Thyroid gland (tissue), 4 donors: ENCODE results near the gene MECR. TPM values are rescaled to one million over a fixed set of nuclear protein-coding genes. Genes with fewer than 3 reads are reported as not detected.

Experiments
- DNase-seq, 2 donors: peaks; one replicate each; pipeline ENCODE4 v3.0.0-alpha.2; 2019
- H3K27ac ChIP-seq, 3 donors: fragments of 200-600 bp; sonication (generic); 1 replicate in 2 of 3; 2 replicates in 1 of 3; pipeline ENCODE4 v1.5.1; 2016 to 2019; ENCODE audit warnings: mild to moderate bottlenecking in 1 of 3, moderate library complexity in 1 of 3
- H3K27me3 ChIP-seq: fragments of 200-600 bp; sonication (generic); one replicate; pipeline ENCODE4 v1.5.1; 2019
- H3K36me3 ChIP-seq, 2 donors: fragments of 200-600 bp; sonication (generic); one replicate each; pipeline ENCODE4 v1.5.1; 2016 to 2019
- H3K4me1 ChIP-seq, 2 donors: fragments of 200-600 bp; sonication (generic); one replicate each; pipeline ENCODE4 v1.5.1; 2017 to 2019
- H3K4me3 ChIP-seq, 3 donors: fragments of 200-600 bp; sonication (generic); replicated peaks in 1 of 3; 1 replicate in 2 of 3; 2 replicates in 1 of 3; pipeline ENCODE4 v1.5.1; 2016; ENCODE audit warnings: mild to moderate bottlenecking in 1 of 3
- H3K9me3 ChIP-seq: fragments of 200-600 bp; sonication (generic); one replicate; pipeline ENCODE4 v1.5.1; 2017
- CTCF ChIP-seq, 6 experiments: fragments of 200-600 bp in 3 of 6; fragments of 450-650 bp in 3 of 6; sonication (generic) in 3 of 6; IDR thresholded peaks; one replicate each; pipeline ENCODE4 v1.5.1; 2016 to 2019; ENCODE audit warnings: antibody characterized with exemption in 6 of 6, mild to moderate bottlenecking in 2 of 6, inconsistent platforms in 1 of 6, moderate library complexity in 1 of 6
- POLR2A ChIP-seq, 2 donors: fragments of 450-650 bp; IDR thresholded peaks; one replicate each; pipeline ENCODE4 v1.6.1; 2017; ENCODE audit warnings: antibody characterized with exemption in 2 of 2, mild to moderate bottlenecking in 2 of 2, moderate library complexity in 1 of 2
- WGBS, 2 donors: methylation state at CpG; one replicate each; pipeline ENCODE4 v1.1.5; 2017; 5-methylcytosine and 5-hydroxymethylcytosine counted together
- intact Hi-C: fragments of 100-400 bp; cut with DNase I; formaldehyde crosslinking; loops from one replicate; pipeline ENCODE4 v1.15.1; 2023
- total RNA-seq, 4 donors: library from RNA; depleted of rRNA; stranded (reverse); fragments of >200 nt; gene quantifications; one replicate each; pipeline ENCODE4 v1.2.3, GENCODE V29; 2016

MECR gene
- total RNA-seq, 4 donors from 2014 or later: 10.2 to 30.9 (median 18.0) TPM

DNA sequence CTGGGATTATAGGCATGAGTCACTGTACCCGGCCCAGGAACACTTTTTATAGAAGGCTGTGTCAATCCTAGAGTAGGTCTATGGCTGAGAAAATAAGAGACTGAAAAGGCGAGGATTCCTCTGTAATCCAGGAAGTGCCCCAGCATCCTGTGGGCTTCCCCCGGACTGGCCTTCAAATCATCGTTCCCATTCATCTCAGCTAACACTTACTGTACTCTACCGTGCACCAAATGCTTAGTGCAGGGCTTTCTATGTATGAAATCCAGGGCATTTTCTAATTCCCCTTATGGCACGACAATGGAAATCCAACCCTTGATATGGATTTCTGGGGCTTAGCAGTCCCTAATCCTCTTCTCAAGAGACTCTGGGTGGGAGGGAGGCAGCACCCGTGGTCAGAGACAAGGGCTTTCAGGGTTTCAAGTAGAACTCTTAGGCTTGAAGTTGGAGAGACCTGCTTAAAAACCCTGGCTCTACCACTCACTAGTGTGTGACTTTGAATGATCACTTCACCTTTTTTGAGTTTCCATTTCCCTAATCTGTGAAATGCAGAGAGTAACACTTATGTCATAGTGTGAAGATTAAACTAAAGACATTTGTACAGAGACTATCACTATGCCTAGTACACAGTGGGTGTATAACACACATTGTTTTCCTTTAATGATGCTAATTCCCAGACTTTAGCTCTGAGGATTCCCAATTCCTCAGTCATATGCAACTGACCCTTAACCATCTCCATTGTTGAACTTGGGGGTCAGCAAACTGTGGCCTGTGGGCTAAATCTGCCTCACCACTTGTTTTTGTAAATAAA, 20.3 kb downstream of the MECR start:
- no peak overlapping the region for H3K4me3 ChIP-seq
- DNase-seq: no peak
- H3K27me3 ChIP-seq: no peaks in the 10 kb centered on the region
- H3K9me3 ChIP-seq: no peaks in the 10 kb centered on the region
- H3K36me3 ChIP-seq: peaks cover 11 to 19% of the 10 kb centered on the region in 2 donors
- no peak overlapping the region for H3K27ac ChIP-seq
- intact Hi-C loops: no loop called here
- 82 to 85% methylated on average over 7 of the region's 7 CpGs for WGBS, 2 donors
- H3K4me1 ChIP-seq: no peaks in the 10 kb centered on the region
- TF ChIP-seq POLR2A (IDR thresholded peaks at IDR 0.05) (no peak), CTCF (IDR thresholded peaks at IDR 0.05) (no peak)

DNA sequence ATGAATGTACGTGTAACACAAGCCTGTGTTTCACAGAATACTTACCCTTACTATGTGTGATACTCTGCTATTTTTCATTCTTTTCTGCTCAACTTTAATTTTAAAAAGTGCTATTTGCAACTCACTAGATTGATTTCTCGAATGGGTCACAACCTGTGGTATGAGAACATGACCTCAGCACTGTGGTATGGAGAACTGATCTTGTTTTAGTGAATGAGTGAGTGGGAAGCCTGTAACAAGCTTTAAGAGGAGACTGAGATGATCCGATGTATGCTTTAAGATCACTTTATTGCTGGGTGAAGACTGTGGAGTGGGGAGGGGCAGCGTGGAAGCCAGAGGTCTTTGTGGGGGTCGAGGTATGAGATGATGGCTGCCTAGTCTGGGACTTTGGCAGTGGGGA, 21.6 kb downstream of the MECR start:
- no peak for TF ChIP-seq CTCF (IDR thresholded peaks at IDR 0.05)
- WGBS, 2 donors: 84 to 86% methylated on average over 5 of the region's 5 CpGs

GRCh38 chr1:29208442-29208841, 22.3 kb downstream of the MECR start:
- no peak overlapping the region for H3K4me3 ChIP-seq
- no peak overlapping the region for H3K27ac ChIP-seq
- no peaks in the 10 kb centered on the region for H3K27me3 ChIP-seq
- WGBS, 2 donors: 76 to 83% methylated on average over 4 of the region's 4 CpGs
- H3K9me3 ChIP-seq: no peaks in the 10 kb centered on the region
- H3K36me3 ChIP-seq: peaks cover 4 to 11% of the 10 kb centered on the region in 2 donors
- no peaks in the 10 kb centered on the region for H3K4me1 ChIP-seq
- TF ChIP-seq POLR2A (IDR thresholded peaks at IDR 0.05): no peak
- TF ChIP-seq CTCF (IDR thresholded peaks at IDR 0.05): no peak
- intact Hi-C loops: loop anchor here (10.0 kb wide), 2 partner anchors 174 to 424 kb away; no protein-coding TSS in a partner anchor
- DNase-seq: no peak

More for the DNA sequence above, 21.6 kb downstream of the MECR start:
- Histone ChIP-seq H3K4me3 (no peak overlapping the region), H3K4me1 (no peaks in the 10 kb centered on the region), H3K27ac (no peak overlapping the region), H3K9me3 (no peaks in the 10 kb centered on the region), H3K36me3 (peaks cover 4 to 11% of the 10 kb centered on the region in 2 donors), H3K27me3 (no peaks in the 10 kb centered on the region)
- no peak for DNase-seq
- intact Hi-C loops: loop anchor here (10.0 kb wide), 2 partner anchors 174 to 424 kb away; no protein-coding TSS in a partner anchor

DNA sequence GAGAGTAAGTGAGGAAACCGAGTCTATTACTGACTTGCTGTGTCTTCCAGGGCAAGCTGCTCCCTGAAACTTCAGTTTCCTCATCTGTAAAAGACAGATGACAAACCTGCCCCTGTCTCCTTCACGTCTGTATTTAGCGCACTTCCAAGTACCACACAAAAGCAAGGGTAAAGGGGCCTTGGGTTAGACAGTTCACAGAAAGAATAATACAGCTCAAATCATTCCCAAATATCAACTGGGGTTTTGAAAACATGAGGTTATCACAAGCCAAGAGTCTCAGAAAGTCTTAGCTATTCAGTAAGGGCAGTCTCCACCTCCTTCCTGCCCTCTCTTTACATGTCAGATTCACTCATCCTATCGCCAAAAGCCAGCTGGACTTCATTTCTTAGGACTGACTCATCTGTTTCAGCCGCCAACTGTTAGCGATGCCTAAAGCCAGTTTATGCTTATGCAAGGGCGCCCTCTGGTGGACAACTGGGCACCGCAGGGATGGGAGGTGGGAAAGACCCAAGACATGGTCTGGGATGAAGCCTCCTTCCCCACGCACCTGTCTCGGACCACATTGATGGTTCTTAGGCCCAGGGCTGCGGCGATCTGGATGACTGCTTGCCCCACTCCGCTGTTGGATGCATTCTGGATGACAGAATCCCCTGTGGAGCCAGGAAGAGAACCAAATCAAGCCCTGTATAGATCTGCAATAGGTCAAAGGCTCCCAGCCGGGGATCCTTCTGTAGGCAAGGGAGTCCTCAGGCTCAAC, 28.0 kb downstream of the MECR start:
- H3K27me3 ChIP-seq: no peaks in the 10 kb centered on the region

More for the DNA sequence above, 28.0 kb downstream of the MECR start:
- H3K27ac ChIP-seq: peak overlapping the region; percentile 82 to 99 (median 85)
- H3K4me1 ChIP-seq: peaks cover 10 to 13% of the 10 kb centered on the region in 2 donors
- peaks cover 0 to 6% of the 10 kb centered on the region in 2 donors for H3K36me3 ChIP-seq
- no peaks in the 10 kb centered on the region for H3K9me3 ChIP-seq
- TF ChIP-seq CTCF (IDR thresholded peaks at IDR 0.05): peak; percentile 77 to 97 (median 94)
- TF ChIP-seq POLR2A (IDR thresholded peaks at IDR 0.05): peak in 1 of 2 donors; percentile 50
- WGBS, 2 donors: 26 to 28% methylated on average over 14 of the region's 14 CpGs
- peak; percentile 96 to 98 for DNase-seq
- no peak overlapping the region for H3K4me3 ChIP-seq
- intact Hi-C loops: loop anchor here (2.0 to 10.0 kb wide), 3 partner anchors 168 to 418 kb away; no protein-coding TSS in a partner anchor
